Measurements from ENCODE around the gene VTN. TPM values are rescaled to one million over a fixed set of nuclear protein-coding genes. Genes with fewer than 3 reads are reported as not detected.

VTN gene, protein sequence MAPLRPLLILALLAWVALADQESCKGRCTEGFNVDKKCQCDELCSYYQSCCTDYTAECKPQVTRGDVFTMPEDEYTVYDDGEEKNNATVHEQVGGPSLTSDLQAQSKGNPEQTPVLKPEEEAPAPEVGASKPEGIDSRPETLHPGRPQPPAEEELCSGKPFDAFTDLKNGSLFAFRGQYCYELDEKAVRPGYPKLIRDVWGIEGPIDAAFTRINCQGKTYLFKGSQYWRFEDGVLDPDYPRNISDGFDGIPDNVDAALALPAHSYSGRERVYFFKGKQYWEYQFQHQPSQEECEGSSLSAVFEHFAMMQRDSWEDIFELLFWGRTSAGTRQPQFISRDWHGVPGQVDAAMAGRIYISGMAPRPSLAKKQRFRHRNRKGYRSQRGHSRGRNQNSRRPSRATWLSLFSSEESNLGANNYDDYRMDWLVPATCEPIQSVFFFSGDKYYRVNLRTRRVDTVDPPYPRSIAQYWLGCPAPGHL
- 0.11 and 0.12 TPM in 2 replicates for total RNA-seq

DNA sequence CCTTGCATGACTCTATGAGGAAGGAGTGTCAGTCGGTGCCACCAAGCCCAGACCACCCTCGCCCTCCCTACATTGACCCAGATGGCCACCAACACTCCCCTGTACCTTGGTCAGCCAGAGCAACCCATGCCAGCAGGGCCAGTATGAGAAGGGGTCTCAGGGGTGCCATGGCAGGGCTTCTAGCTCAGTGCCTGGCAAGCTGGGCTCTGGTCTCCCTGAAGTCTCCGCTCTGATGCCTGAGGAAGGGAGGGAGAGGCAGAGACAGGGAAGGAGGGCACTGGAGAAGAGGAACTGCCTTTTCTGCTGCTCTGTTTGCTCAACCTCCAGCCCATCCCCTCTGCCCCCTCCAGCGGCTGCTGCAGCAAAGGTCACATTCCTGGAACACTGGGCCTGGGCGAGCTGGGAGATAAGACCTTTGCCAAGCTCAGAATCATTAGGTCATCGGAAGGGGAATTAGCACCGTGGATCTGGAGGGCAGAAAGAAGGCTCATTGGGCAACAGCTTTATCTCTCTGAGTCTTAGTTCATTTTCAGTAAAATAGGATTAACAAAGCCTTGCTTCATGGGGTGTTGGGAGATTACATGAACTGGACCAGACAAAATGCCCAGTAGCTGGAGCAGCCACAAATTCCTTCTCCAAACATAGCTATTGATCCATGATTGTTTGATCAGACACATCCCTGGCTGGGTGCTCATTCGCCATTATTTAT lies at the start of gene VTN:
VTN (minus strand) TSS at position 273 of the 709 bp plus-strand sequence; CDS start at position 169, 104 bp downstream.

DNA sequence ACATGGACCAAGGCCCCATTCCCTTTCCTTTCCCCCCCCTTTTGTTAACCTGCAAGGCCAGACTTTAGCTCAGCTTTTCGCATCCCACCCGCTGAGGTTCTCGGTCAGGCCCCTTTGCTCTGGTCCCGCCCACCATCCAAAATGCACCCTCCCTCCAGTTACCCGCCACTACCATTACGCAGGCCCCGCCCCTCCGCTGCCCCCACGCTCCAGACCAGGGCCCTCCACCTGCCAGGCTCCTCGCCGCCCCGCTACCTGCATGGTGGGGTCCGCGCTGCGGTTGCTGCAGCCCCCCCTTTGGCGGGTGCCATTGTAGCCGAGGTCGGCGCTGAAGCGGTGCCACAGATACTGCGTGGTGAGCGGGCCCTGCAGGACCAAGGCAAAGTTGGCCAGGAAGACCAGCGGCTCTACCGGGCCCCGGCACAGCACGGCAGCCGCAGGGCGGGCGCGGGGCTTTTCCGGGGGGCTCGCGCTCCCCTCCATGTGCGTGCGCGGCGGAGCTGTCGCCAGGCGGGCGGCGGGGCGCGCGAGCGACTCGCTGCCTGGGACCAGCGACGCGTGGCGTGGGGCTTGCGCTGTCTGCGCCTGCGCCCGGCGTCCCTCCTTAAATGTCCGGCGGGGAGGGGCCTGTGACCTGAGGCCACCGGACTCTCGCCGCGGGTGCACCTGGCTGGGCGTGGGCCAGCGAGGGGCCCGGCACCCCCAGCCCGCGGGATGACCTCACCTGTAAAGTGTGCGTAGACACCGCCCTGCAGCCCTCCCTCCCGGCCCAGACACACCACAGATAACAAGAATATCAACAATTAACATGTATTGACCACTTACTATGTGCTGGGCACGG lies 35.7 kb upstream of the VTN start, which contains the start of gene SLC46A1:
SLC46A1 (minus strand) TSS at position 581 of the 841 bp plus-strand sequence; CDS start at position 483, 98 bp downstream.

DNA sequence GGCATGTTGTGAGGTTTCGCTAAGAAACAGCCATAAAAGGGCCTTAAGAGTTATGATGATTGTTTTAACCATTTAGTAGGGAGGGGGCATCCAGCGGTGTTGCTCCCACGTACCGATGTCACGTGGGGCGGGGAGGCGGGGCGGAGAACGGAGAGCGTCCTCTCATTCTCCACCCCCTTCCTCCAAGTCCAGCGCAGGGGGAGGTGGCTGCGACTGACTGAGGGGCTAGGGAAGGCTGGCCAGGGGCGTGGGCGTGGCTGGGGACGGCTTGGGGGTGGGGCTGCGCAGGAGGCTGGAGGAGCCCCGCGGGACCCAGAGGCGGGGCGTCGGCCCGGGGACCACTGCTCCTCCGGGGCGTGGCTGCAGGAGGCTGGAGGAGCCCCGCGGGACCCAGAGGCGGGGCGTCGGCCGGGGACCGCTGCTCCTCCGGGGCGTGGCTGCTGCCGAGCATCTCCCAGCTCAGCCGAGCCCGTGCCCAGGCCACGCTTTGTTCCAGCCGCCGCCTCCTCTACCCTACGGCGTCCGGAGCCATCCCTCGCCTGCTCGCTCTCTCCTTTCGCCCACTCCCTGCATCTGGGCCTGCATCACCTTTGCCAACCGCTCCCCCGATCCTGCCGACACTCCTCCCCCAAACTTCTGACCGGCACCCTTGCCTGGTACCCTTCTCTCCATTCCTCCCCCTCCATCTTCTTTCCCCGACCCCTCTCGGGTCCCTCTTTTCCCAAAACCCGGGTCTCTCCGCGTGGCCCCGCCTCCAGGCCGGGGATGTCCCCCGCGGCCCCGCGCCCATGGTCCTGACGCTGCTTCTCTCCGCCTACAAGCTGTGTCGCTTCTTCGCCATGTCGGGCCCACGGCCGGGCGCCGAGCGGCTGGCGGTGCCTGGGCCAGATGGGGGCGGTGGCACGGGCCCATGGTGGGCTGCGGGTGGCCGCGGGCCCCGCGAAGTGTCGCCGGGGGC lies 1.4 kb upstream of the VTN start, which contains the start of gene SARM1:
SARM1 (plus strand) TSS at position 450 of the 958 bp plus-strand sequence; CDS start at position 789, 339 bp downstream.

DNA sequence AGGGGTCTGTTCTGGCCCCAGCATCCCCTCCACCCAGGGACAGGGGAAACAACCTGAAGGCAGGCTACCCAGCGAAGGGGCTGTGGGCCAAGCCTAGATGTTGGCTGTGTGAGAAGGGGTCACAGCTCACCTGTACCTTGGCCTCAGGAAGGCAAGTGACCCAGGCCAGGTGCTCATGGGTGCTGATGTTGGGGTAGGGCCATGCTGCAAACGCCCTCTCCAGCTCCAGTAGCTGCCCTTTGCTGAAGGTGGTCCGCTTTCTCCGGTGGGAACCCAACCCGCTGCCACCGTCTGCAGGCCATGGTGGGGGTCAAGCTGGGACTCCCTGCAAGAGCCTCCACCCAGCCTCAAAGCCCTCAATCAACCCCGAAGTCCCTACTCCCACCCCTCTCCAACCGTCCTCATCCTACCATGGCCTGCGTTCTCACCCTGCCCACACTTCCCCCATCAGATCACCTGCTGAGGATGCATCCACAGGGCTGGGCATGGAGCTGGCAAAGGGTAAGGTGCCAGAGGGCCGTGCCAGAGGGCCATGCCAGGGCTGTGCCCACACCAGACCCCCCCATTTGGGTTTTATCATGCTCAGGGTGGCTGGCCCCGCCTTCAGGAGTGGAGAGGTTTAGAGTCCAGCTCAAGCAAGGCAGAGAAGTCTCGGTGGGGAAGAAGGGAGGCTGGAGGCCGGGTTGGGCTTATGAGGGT lies 5.3 kb downstream of the VTN start, which contains the start of gene SEBOX:
SEBOX (minus strand) TSS at position 535 of the 699 bp plus-strand sequence; CDS start at position 487, 48 bp downstream.

DNA sequence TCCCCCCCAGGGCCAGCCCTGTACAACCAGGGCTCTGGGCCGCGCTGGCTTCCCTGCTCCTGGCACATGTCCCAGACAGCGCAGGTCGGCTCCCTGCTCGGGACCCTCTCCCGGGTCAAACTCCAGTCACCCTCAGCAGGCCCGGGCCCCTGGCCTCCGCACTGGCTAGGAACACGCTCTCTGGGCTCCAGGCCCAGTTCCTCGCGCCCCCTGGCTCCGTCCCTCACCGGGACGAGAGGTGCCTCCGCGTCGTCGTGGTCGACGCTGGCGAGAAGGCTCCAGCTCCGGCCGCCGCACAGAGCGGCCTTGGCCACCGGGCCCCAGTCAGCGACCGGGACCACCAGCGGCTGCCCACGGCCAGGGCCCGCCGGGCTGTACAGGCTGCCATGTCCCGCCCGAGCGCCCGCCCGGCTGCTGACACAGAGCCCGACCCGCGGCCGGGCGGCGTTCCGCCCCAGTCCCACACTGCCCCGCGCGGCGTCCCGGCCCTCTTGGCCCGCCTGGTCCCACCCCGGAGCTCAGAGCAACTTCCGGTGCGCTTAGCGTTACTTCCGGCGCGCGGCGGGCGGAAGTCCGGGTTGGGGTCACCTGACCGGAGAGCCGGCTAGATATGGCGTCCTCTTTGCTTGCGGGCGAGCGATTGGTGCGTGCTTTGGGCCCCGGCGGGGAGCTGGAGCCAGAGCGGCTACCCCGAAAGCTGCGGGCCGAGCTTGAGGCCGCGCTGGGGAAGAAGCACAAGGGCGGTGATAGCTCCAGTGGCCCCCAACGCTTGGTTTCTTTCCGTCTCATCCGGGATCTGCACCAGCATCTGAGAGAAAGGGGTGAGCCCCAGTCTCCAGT lies 12.8 kb downstream of the VTN start, which contains the start of gene POLDIP2:
POLDIP2 (minus strand) TSS at position 467 of the 840 bp plus-strand sequence; CDS start at position 388, 79 bp downstream.

DNA sequence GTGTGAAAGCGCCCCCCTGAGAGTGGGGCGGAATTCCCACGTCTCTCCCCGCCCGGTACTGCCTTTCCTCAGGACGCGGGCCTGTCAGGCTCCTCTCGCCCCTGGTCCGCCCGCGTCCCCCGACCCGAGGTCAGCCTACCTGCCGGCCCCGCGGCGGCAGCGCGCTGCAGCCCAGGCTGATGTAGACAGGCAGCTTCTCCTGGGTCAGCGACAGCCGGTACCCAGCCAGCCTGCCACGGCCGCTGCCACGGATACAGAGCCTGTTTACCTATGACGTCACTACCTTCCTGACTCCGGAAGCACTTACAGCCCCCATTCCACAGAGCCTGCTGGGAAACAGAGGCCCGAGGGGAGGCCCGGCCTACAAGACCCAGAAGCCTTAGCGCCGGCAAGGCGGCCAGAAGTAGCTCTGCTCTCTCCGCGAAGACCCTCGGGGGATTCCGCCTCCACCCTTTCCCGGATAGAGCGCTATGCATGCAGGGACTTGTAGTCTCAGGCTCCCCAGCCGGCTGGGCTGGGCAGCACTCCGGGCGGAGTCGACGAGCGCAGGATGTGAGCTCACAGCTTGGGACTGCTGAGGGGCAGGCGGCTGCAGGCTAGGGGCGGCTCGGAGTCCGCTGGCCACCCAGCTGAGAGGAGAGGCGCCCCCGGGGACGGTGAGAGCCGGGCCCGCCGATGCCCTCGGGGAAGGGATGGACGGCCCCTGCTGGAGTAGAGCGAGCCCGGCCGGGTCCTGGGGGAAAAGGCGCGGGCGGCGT lies 34.7 kb downstream of the VTN start, which contains the start of the genes IFT20 and TNFAIP1:
IFT20 (minus strand) TSS at position 272 of the 758 bp plus-strand sequence. CDS start 3,487 bp downstream, outside the sequence.
TNFAIP1 (plus strand) TSS at position 561 of the 758 bp plus-strand sequence. CDS start 3,761 bp downstream, outside the sequence.

DNA sequence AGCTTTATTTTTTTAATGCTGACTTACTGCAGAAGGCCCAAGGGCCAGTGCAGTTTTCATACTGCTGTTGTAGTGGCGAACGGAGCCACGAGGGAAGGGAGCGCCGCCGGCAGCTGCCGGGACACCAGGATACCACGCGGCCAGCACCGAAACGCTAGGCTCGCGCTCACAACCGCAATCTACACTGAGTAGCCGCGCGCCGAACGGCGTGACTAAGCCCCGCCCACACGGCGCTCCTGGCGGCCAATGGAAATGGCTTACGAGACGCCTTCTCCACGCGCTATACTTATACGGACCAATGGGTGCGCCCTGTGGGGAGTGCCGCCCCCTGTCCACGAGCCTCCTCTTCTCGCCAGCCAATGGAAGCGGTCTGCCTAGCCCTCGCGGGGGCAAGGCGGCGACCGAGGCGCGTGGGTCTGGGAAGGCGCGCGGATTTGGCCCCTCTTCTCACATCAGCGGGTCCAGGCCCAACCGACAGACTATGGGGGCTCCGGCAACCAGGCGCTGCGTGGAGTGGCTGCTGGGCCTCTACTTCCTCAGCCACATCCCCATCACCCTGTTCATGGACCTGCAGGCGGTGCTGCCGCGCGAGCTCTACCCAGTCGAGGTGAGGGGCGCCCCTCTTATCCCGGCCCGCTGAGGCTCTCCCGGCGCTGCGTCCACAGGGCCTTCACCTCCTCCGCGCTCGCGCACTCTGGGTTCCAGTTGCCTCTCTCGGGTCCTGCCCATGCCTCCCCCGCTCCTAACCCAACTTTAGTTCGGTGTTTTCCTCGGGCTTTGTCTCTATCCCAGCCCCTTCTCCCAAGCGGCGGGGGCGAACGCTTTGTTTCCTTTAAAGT lies 51.1 kb downstream of the VTN start, which contains the start of gene TMEM97:
TMEM97 (plus strand) TSS at position 442 of the 839 bp plus-strand sequence; CDS start at position 482, 40 bp downstream.

Other genes with a start within 250 kb of the VTN start
- 20.5 and 28.0 TPM in 2 replicates for gene TMEM97, start 51.1 kb downstream of the VTN start, total RNA-seq
- 40.8 and 52.0 TPM in 2 replicates for gene IFT20, start 34.8 kb downstream of the VTN start, total RNA-seq
- gene TNFAIP1, start 34.5 kb downstream of the VTN start, total RNA-seq = 15.9 and 17.7 TPM in 2 replicates
- gene POLDIP2, start 12.8 kb downstream of the VTN start, total RNA-seq = 70.9 and 82.6 TPM in 2 replicates
- not detected in 2 replicates for gene SEBOX, start 5.1 kb downstream of the VTN start, total RNA-seq
- 7.2 and 9.0 TPM in 2 replicates for gene SARM1, start 1.4 kb upstream of the VTN start, total RNA-seq
- 3.1 and 5.5 TPM in 2 replicates for gene SLC46A1, start 35.9 kb upstream of the VTN start, total RNA-seq
- gene SLC13A2, start 103.3 kb upstream of the VTN start, total RNA-seq = not detected in 2 replicates
- under 0.01 TPM in 1 of 2 replicates, not detected in the other for gene FOXN1, start 136.0 kb upstream of the VTN start, total RNA-seq
- 14.1 and 23.4 TPM in 2 replicates for gene UNC119, start 182.3 kb upstream of the VTN start, total RNA-seq
- 31.2 and 47.4 TPM in 2 replicates for gene PIGS, start 201.2 kb upstream of the VTN start, total RNA-seq
- gene ALDOC, start 206.6 kb upstream of the VTN start, total RNA-seq = 56.9 and 110 TPM in 2 replicates
- 30.0 and 101 TPM in 2 replicates for gene SPAG5, start 228.7 kb upstream of the VTN start, total RNA-seq
- 8.1 and 8.9 TPM in 2 replicates for gene RSKR, start 243.9 kb upstream of the VTN start, total RNA-seq